ENCODE measurements around the gene SNRPA.
"Not testable (repeated sequence)": the region's sequence is repeated elsewhere in the genome, so short reads cannot be mapped to it uniquely, and the experiment has no call there.

Gene SNRPA

GRCh38 chr19:40744554-40745401, 6.2 kb upstream of the SNRPA start:
- DNase-seq (ENCODE audit: low read depth in 2 of 2): peak in 1 of 2 donors; percentile 19

GRCh38 chr19:40745402-40745780, 5.6 kb upstream of the SNRPA start:
- no peak for DNase-seq (ENCODE audit: low read depth in 2 of 2)

GRCh38 chr19:40747536-40747935, 3.5 kb upstream of the SNRPA start:
- DNase-seq (ENCODE audit: low read depth in 2 of 2): no peak

- DNase-seq (ENCODE audit: low read depth in 2 of 2): peak; percentile 98 to 99
Observed at GRCh38 chr19:40750058-40750873, 737 bp upstream of the SNRPA start, which contains the start of gene ACTMAP. Gene ACTMAP, minus strand, starts transcription at chr19:40750477. Its CDS starts 674 bp downstream, at chr19:40749803.

GRCh38 chr19:40752257-40752781, 1.3 kb downstream of the SNRPA start:
- no peak for DNase-seq (ENCODE audit: low read depth in 2 of 2)

- peak; percentile 43 for DNase-seq (ENCODE audit: low read depth in 2 of 2)
Observed at GRCh38 chr19:40754611-40755247, 3.7 kb downstream of the SNRPA start.

- no peak for DNase-seq (ENCODE audit: low read depth in 2 of 2)
Observed at GRCh38 chr19:40755248-40755624, 4.2 kb downstream of the SNRPA start.

GRCh38 chr19:40755791-40756190, 4.8 kb downstream of the SNRPA start:
- DNase-seq (ENCODE audit: low read depth in 2 of 2): no peak

- peak; percentile 25 to 42 for DNase-seq (ENCODE audit: low read depth in 2 of 2)
Observed at GRCh38 chr19:40756502-40757110, 5.6 kb downstream of the SNRPA start.

- DNase-seq (ENCODE audit: low read depth in 2 of 2): no peak
Observed at GRCh38 chr19:40758491-40758890, 7.5 kb downstream of the SNRPA start.

GRCh38 chr19:40759352-40759751, 8.3 kb downstream of the SNRPA start:
- no peak for DNase-seq (ENCODE audit: low read depth in 2 of 2)

GRCh38 chr19:40762754-40763470, 11.9 kb downstream of the SNRPA start:
- no peak for DNase-seq (ENCODE audit: low read depth in 2 of 2)

GRCh38 chr19:40763526-40763925, 12.5 kb downstream of the SNRPA start:
- DNase-seq (ENCODE audit: low read depth in 2 of 2): no peak

GRCh38 chr19:40763963-40764362, 13.0 kb downstream of the SNRPA start:
- DNase-seq (ENCODE audit: low read depth in 2 of 2): no peak

GRCh38 chr19:40766385-40766784, 15.4 kb downstream of the SNRPA start:
- DNase-seq (ENCODE audit: low read depth in 2 of 2): not testable (repeated sequence)

- no peak for DNase-seq (ENCODE audit: low read depth in 2 of 2)
Observed at GRCh38 chr19:40768869-40769268, 17.9 kb downstream of the SNRPA start.

GRCh38 chr19:40771101-40771862, 20.3 kb downstream of the SNRPA start:
- DNase-seq (ENCODE audit: low read depth in 2 of 2): not testable (repeated sequence)

GRCh38 chr19:40774916-40775631, 24.1 kb downstream of the SNRPA start, which contains the start of gene MIA:
Gene MIA, plus strand, starts transcription at chr19:40775521. Its CDS starts 22 bp downstream, at chr19:40775543.
- DNase-seq (ENCODE audit: low read depth in 2 of 2): no peak

- DNase-seq (ENCODE audit: low read depth in 2 of 2): no peak
Observed at GRCh38 chr19:40775632-40776022, 24.6 kb downstream of the SNRPA start.
